ENCODE results near the gene RMND5B. TPM values are rescaled to one million over a fixed set of nuclear protein-coding genes. Genes with fewer than 3 reads are reported as not detected.
"Not testable (repeated sequence)": the region's sequence is repeated elsewhere in the genome, so short reads cannot be mapped to it uniquely, and the experiment has no call there.

Gene RMND5B
- total RNA-seq, 2 experiments from 2014 or later = 26.0 to 26.7 TPM

- CTCF ChIA-PET = no interaction called here
- no peak for DNase-seq
- peaks cover 6% of the 10 kb centered on the region for H3K27me3 Mint-ChIP-seq (ENCODE audit: low read depth)
- no peaks in the 10 kb centered on the region for H3K9me3 Mint-ChIP-seq
- intact Hi-C loops (cut with micrococcal nuclease) = no loop called here
- H3K4me1 Mint-ChIP-seq (ENCODE audit: low read depth) = peaks cover 2% of the 10 kb centered on the region
- H3K36me3 Mint-ChIP-seq (ENCODE audit: low read depth) = no peaks in the 10 kb centered on the region
- no peak overlapping the region for H3K27ac Mint-ChIP-seq
- no peak overlapping the region for H3K4me3 Mint-ChIP-seq
Observed at GRCh38 chr5:178189433-178189832, 58.6 kb downstream of the RMND5B start.

- intact Hi-C loops (cut with micrococcal nuclease) = no loop called here
- Mint-ChIP-seq H3K36me3 (ENCODE audit: low read depth) (no peaks in the 10 kb centered on the region), H3K27ac (no peak overlapping the region), H3K4me3 (no peak overlapping the region), H3K4me1 (ENCODE audit: low read depth) (peaks cover 2% of the 10 kb centered on the region), H3K27me3 (ENCODE audit: low read depth) (peaks cover 6% of the 10 kb centered on the region), H3K9me3 (no peaks in the 10 kb centered on the region)
- CTCF ChIA-PET = no interaction called here
- no peak for DNase-seq
Observed at GRCh38 chr5:178191661-178192060, 60.8 kb downstream of the RMND5B start.

- Mint-ChIP-seq H3K4me1 (ENCODE audit: low read depth) (peaks cover 2% of the 10 kb centered on the region), H3K27ac (no peak overlapping the region), H3K4me3 (no peak overlapping the region), H3K36me3 (ENCODE audit: low read depth) (no peaks in the 10 kb centered on the region), H3K9me3 (no peaks in the 10 kb centered on the region), H3K27me3 (ENCODE audit: low read depth) (peaks cover 6% of the 10 kb centered on the region)
- no peak for DNase-seq
- intact Hi-C loops (cut with micrococcal nuclease) = no loop called here
- CTCF ChIA-PET = no interaction called here
Observed at GRCh38 chr5:178192244-178192643, 61.4 kb downstream of the RMND5B start.

GRCh38 chr5:178192787-178193186 lies 62.0 kb downstream of the RMND5B start:
- DNase-seq = no peak
- Mint-ChIP-seq H3K4me3 (no peak overlapping the region), H3K4me1 (ENCODE audit: low read depth) (peaks cover 2% of the 10 kb centered on the region), H3K9me3 (no peaks in the 10 kb centered on the region), H3K36me3 (ENCODE audit: low read depth) (no peaks in the 10 kb centered on the region), H3K27me3 (ENCODE audit: low read depth) (peaks cover 6% of the 10 kb centered on the region), H3K27ac (no peak overlapping the region)
- CTCF ChIA-PET = no interaction called here
- intact Hi-C loops (cut with micrococcal nuclease) = no loop called here

- Mint-ChIP-seq H3K27me3 (ENCODE audit: low read depth) (peaks cover 6% of the 10 kb centered on the region), H3K4me1 (ENCODE audit: low read depth) (peaks cover 2% of the 10 kb centered on the region), H3K9me3 (no peaks in the 10 kb centered on the region), H3K27ac (no peak overlapping the region), H3K4me3 (no peak overlapping the region), H3K36me3 (ENCODE audit: low read depth) (no peaks in the 10 kb centered on the region)
- DNase-seq = no peak
- CTCF ChIA-PET = no interaction called here
- intact Hi-C loops (cut with micrococcal nuclease) = no loop called here
Observed at GRCh38 chr5:178193251-178193809, 62.5 kb downstream of the RMND5B start.

GRCh38 chr5:178194026-178194425 lies 63.2 kb downstream of the RMND5B start:
- Mint-ChIP-seq H3K36me3 (ENCODE audit: low read depth) (no peaks in the 10 kb centered on the region), H3K4me3 (no peak overlapping the region)

GRCh38 chr5:178196281-178196812 lies 65.5 kb downstream of the RMND5B start:
- no peak for DNase-seq
- CTCF ChIA-PET = interaction anchor here (1.0 kb wide), 1 partner anchor 121 kb away, joined by 3 read pairs; no protein-coding TSS in a partner anchor
- intact Hi-C loops (cut with micrococcal nuclease) = no loop called here
- Mint-ChIP-seq H3K4me3 (no peak overlapping the region), H3K9me3 (no peaks in the 10 kb centered on the region), H3K27me3 (ENCODE audit: low read depth) (peaks cover 6% of the 10 kb centered on the region), H3K27ac (no peak overlapping the region), H3K4me1 (ENCODE audit: low read depth) (peaks cover 2% of the 10 kb centered on the region), H3K36me3 (ENCODE audit: low read depth) (no peaks in the 10 kb centered on the region)

More at GRCh38 chr5:178194026-178194425, 63.2 kb downstream of the RMND5B start:
- peaks cover 2% of the 10 kb centered on the region for H3K4me1 Mint-ChIP-seq (ENCODE audit: low read depth)
- H3K27me3 Mint-ChIP-seq (ENCODE audit: low read depth) = peaks cover 6% of the 10 kb centered on the region
- no peaks in the 10 kb centered on the region for H3K9me3 Mint-ChIP-seq
- intact Hi-C loops (cut with micrococcal nuclease) = no loop called here
- CTCF ChIA-PET = no interaction called here
- no peak for DNase-seq
- H3K27ac Mint-ChIP-seq = no peak overlapping the region

GRCh38 chr5:178196986-178197385 lies 66.2 kb downstream of the RMND5B start:
- H3K27ac Mint-ChIP-seq = no peak overlapping the region
- CTCF ChIA-PET = interaction anchor here (1.0 kb wide), 1 partner anchor 121 kb away, joined by 3 read pairs; no protein-coding TSS in a partner anchor
- peaks cover 6% of the 10 kb centered on the region for H3K27me3 Mint-ChIP-seq (ENCODE audit: low read depth)
- intact Hi-C loops (cut with micrococcal nuclease) = no loop called here
- no peaks in the 10 kb centered on the region for H3K36me3 Mint-ChIP-seq (ENCODE audit: low read depth)
- H3K4me3 Mint-ChIP-seq = no peak overlapping the region
- no peak for DNase-seq
- H3K4me1 Mint-ChIP-seq (ENCODE audit: low read depth) = peaks cover 2% of the 10 kb centered on the region
- H3K9me3 Mint-ChIP-seq = no peaks in the 10 kb centered on the region

GRCh38 chr5:178198151-178198550 lies 67.3 kb downstream of the RMND5B start:
- H3K36me3 Mint-ChIP-seq (ENCODE audit: low read depth); H3K4me3 Mint-ChIP-seq; H3K27ac Mint-ChIP-seq; CTCF ChIA-PET; intact Hi-C loops (cut with micrococcal nuclease); H3K9me3 Mint-ChIP-seq; H3K4me1 Mint-ChIP-seq (ENCODE audit: low read depth); DNase-seq; H3K27me3 Mint-ChIP-seq (ENCODE audit: low read depth): not testable (repeated sequence)

- intact Hi-C loops (cut with micrococcal nuclease) = no loop called here
- no peak for DNase-seq
- H3K4me3 Mint-ChIP-seq = no peak overlapping the region
- no peaks in the 10 kb centered on the region for H3K36me3 Mint-ChIP-seq (ENCODE audit: low read depth)
- H3K27me3 Mint-ChIP-seq (ENCODE audit: low read depth) = no peaks in the 10 kb centered on the region
- H3K9me3 Mint-ChIP-seq = no peaks in the 10 kb centered on the region
- CTCF ChIA-PET = no interaction called here
- no peaks in the 10 kb centered on the region for H3K4me1 Mint-ChIP-seq (ENCODE audit: low read depth)
- no peak overlapping the region for H3K27ac Mint-ChIP-seq
Observed at GRCh38 chr5:178198706-178199105, 67.9 kb downstream of the RMND5B start.

- H3K27ac Mint-ChIP-seq = no peak overlapping the region
- no peaks in the 10 kb centered on the region for H3K9me3 Mint-ChIP-seq
- peaks cover 3% of the 10 kb centered on the region for H3K36me3 Mint-ChIP-seq (ENCODE audit: low read depth)
- CTCF ChIA-PET = no interaction called here
- DNase-seq = no peak
- H3K27me3 Mint-ChIP-seq (ENCODE audit: low read depth) = peaks cover 2% of the 10 kb centered on the region
- intact Hi-C loops (cut with micrococcal nuclease) = no loop called here
- peaks cover 2% of the 10 kb centered on the region for H3K4me1 Mint-ChIP-seq (ENCODE audit: low read depth)
- no peak overlapping the region for H3K4me3 Mint-ChIP-seq
Observed at GRCh38 chr5:178199581-178200434, 69.0 kb downstream of the RMND5B start.
